ENCODE measurements around the gene ALDH3B2. TPM values are rescaled to one million over a fixed set of nuclear protein-coding genes. Genes with fewer than 3 reads are reported as not detected.

ALDH3B2 gene, protein sequence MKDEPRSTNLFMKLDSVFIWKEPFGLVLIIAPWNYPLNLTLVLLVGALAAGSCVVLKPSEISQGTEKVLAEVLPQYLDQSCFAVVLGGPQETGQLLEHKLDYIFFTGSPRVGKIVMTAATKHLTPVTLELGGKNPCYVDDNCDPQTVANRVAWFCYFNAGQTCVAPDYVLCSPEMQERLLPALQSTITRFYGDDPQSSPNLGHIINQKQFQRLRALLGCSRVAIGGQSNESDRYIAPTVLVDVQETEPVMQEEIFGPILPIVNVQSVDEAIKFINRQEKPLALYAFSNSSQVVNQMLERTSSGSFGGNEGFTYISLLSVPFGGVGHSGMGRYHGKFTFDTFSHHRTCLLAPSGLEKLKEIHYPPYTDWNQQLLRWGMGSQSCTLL
- polyA plus RNA-seq (2012; ENCODE audit: insufficient read length, low read depth), result not detected

DNA sequence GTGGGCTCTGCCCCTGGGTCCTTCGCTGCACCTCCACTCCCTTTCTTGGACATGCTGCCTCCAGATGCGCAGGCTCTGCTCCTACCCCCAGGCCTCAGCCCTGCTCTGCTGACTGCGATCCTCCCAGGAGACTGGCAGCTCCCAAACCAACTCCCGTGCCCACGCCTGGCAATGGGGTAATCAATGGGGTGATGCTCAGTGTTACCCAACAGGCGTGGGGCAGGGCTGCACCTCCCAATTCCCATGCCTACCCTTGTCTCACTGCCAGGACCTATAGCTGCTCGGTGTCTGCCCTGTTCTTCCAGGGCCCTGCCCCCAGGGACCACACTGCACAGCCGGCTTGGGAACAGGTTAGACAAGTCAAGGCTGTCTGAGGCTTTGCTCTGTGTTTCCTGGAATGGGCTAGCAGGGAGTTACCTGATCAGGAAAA, at the start of gene ALDH3B2:
TSS of gene ALDH3B2 (minus strand) at position 182 of the 430 bp plus-strand sequence. CDS start 7,688 bp downstream, outside the sequence.
- TF ChIP-seq TAF1 (IDR thresholded peaks at IDR 0.05; ENCODE audit: borderline replicate concordance, insufficient read depth, low read length), result no peak
- TF ChIP-seq FOXP2 (optimal IDR thresholded peaks at IDR 0.05; ENCODE audit: borderline replicate concordance, extremely low read depth, extremely low read length, insufficient read depth), result no peak
- TF ChIP-seq SIN3A (IDR thresholded peaks at IDR 0.05; ENCODE audit: borderline replicate concordance, insufficient read depth, low read length), result no peak
- no peak for TF ChIP-seq POLR2AphosphoS5 (IDR thresholded peaks at IDR 0.05; ENCODE audit: low read depth, low read length)
- TF ChIP-seq, protein P1, sequence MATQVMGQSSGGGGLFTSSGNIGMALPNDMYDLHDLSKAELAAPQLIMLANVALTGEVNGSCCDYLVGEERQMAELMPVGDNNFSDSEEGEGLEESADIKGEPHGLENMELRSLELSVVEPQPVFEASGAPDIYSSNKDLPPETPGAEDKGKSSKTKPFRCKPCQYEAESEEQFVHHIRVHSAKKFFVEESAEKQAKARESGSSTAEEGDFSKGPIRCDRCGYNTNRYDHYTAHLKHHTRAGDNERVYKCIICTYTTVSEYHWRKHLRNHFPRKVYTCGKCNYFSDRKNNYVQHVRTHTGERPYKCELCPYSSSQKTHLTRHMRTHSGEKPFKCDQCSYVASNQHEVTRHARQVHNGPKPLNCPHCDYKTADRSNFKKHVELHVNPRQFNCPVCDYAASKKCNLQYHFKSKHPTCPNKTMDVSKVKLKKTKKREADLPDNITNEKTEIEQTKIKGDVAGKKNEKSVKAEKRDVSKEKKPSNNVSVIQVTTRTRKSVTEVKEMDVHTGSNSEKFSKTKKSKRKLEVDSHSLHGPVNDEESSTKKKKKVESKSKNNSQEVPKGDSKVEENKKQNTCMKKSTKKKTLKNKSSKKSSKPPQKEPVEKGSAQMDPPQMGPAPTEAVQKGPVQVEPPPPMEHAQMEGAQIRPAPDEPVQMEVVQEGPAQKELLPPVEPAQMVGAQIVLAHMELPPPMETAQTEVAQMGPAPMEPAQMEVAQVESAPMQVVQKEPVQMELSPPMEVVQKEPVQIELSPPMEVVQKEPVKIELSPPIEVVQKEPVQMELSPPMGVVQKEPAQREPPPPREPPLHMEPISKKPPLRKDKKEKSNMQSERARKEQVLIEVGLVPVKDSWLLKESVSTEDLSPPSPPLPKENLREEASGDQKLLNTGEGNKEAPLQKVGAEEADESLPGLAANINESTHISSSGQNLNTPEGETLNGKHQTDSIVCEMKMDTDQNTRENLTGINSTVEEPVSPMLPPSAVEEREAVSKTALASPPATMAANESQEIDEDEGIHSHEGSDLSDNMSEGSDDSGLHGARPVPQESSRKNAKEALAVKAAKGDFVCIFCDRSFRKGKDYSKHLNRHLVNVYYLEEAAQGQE (IDR thresholded peaks at IDR 0.05; ENCODE audit: insufficient read depth in 1 of 2, low read depth in 2 of 2, low read length in 2 of 2), result no peak

DNA sequence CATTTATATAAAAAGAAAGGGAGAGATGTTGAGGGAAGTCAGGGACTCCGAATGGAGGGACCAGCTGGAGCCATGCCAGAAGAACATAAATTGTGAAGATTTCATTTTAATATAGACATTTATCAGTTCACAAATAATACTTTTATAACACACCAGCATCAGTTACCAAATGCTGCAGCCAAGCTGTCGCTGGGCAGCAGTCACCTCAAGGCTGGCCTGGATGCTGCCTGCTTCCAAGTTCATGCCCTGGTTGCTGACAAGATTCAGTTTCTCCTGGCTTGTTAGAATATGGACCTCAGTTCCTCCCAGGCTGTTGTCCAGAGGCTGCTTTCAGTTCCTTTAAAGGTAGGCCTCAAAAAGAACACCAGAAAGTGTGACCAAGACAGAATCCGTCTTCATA, 30.8 kb upstream of the ALDH3B2 start:
- TF ChIP-seq TAF1 (IDR thresholded peaks at IDR 0.05; ENCODE audit: borderline replicate concordance, insufficient read depth, low read length) (no peak), POLR2AphosphoS5 (IDR thresholded peaks at IDR 0.05; ENCODE audit: low read depth, low read length) (no peak), FOXP2 (optimal IDR thresholded peaks at IDR 0.05; ENCODE audit: borderline replicate concordance, extremely low read depth, extremely low read length, insufficient read depth) (no peak), SIN3A (IDR thresholded peaks at IDR 0.05; ENCODE audit: borderline replicate concordance, insufficient read depth, low read length) (no peak)
- TF ChIP-seq, protein P1 (IDR thresholded peaks at IDR 0.05; ENCODE audit: insufficient read depth in 1 of 2, low read depth in 2 of 2, low read length in 2 of 2), result no peak

DNA sequence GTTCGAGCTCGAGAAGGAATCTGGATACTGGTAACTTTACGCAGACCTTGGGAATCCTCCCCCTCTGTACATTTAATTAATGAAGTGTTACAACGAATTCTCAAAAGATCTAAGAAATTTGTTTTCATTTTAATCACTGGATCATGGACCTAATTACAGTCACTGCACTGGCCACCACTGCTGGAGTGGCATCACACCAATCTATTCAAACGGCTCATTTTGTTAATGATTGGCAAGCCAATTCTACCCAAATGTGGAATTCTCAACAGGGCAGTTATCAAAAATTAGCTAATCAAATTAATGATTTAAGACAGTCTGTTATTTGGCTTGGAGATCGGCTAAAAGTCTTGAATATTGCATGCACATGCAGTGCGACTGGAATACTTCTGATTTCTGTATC, 30.1 kb upstream of the ALDH3B2 start:
- TF ChIP-seq POLR2AphosphoS5 (IDR thresholded peaks at IDR 0.05; ENCODE audit: low read depth, low read length), result no peak
- TF ChIP-seq FOXP2 (optimal IDR thresholded peaks at IDR 0.05; ENCODE audit: borderline replicate concordance, extremely low read depth, extremely low read length, insufficient read depth), result no peak
- no peak for TF ChIP-seq SIN3A (IDR thresholded peaks at IDR 0.05; ENCODE audit: borderline replicate concordance, insufficient read depth, low read length)
- TF ChIP-seq, protein P1 (IDR thresholded peaks at IDR 0.05; ENCODE audit: insufficient read depth in 1 of 2, low read depth in 2 of 2, low read length in 2 of 2), result no peak
- no peak for TF ChIP-seq TAF1 (IDR thresholded peaks at IDR 0.05; ENCODE audit: borderline replicate concordance, insufficient read depth, low read length)

DNA sequence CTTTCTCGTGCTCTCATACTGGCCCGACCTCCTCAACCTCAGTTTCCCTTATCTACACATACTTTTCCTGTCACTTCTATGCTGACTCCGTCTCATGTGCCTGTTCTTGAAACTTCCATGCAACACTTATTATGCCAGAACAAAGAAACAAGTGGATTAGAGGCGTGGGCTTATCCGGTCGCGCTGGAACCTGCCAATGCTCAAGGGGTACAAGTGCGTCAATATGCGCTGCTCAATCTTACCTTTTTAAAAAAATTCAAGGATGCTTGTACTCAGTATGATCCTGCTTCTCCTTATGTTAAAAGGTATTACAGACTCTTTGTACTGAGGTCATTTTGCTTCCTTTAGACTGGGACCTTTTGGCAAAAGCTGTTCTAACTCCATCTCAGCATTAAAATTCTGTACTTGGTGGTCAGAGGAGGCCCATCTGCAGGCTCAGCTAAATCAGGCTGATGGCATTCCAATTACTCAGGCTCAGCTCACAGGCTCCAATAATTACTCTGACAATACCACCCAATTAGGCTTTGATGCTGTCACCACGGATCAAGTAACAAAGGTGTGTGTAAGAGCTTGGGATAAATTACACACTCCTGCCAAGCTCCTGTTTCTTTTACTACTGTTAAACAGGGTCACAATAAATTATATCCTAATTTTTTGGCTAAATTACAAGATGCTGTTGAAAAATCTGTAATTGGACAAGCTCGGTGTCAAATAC, 26.3 kb upstream of the ALDH3B2 start:
- TF ChIP-seq FOXP2 (optimal IDR thresholded peaks at IDR 0.05; ENCODE audit: borderline replicate concordance, extremely low read depth, extremely low read length, insufficient read depth) (no peak), POLR2AphosphoS5 (IDR thresholded peaks at IDR 0.05; ENCODE audit: low read depth, low read length) (no peak), SIN3A (IDR thresholded peaks at IDR 0.05; ENCODE audit: borderline replicate concordance, insufficient read depth, low read length) (no peak)

DNA sequence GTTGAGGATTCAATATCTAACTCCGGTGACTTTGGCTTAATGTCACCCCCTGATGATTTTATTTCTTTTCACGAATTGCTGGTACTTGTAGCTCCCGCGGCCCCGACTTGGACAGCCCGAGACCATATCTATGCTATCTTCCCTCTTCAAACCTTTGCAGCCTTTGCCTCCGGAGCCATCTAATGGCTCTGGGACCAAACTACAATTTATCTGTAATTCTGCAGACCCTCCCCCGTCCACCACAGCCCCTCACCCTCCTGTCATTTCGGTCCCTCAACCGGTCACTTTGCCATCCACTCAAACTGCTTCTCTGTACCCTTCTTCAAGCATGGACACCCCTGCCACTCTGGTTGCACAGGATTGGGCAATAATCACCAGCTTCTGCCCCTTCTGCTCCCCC, 25.7 kb upstream of the ALDH3B2 start:
- TF ChIP-seq POLR2AphosphoS5 (IDR thresholded peaks at IDR 0.05; ENCODE audit: low read depth, low read length) (no peak), TAF1 (IDR thresholded peaks at IDR 0.05; ENCODE audit: borderline replicate concordance, insufficient read depth, low read length) (no peak), FOXP2 (optimal IDR thresholded peaks at IDR 0.05; ENCODE audit: borderline replicate concordance, extremely low read depth, extremely low read length, insufficient read depth) (no peak), SIN3A (IDR thresholded peaks at IDR 0.05; ENCODE audit: borderline replicate concordance, insufficient read depth, low read length) (no peak)
- TF ChIP-seq, protein P1 (IDR thresholded peaks at IDR 0.05; ENCODE audit: insufficient read depth in 1 of 2, low read depth in 2 of 2, low read length in 2 of 2), result no peak

Data from PFSK-1 (cell line).